GM12874 (cell line): Measurements from ENCODE around the gene RSPH1.

Source experiments
- TF ChIP-seq, protein P1 (sequence below): IDR thresholded peaks from 2 replicates; pipeline ENCODE4 v1.5.1; 2011; ENCODE audit warnings: low read depth, mild to moderate bottlenecking, control low read depth, low read length, moderate library complexity; ENCODE audit not compliant: insufficient read depth

The RSPH1 gene

DNA sequence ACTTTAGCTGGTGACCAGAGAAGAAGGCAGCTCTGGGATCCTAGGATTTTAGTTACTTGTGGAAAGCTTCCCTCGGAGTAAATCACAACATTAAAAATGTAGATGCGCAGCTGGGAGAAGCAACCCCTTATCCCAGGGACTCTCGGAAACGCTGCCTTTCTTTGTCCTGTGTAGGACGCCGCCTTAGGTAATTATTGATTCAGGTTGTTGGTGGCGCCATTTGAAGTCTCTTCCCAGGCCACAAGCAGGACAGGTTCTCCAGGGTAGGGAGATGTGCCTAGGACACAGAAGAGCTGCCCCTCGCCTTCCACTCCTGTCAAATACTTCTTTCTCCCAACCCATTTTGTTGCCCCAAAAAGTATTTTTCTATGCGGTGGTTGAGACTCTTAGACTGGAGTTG lies 27.9 kb upstream of the RSPH1 start:
- TF ChIP-seq, protein P1, sequence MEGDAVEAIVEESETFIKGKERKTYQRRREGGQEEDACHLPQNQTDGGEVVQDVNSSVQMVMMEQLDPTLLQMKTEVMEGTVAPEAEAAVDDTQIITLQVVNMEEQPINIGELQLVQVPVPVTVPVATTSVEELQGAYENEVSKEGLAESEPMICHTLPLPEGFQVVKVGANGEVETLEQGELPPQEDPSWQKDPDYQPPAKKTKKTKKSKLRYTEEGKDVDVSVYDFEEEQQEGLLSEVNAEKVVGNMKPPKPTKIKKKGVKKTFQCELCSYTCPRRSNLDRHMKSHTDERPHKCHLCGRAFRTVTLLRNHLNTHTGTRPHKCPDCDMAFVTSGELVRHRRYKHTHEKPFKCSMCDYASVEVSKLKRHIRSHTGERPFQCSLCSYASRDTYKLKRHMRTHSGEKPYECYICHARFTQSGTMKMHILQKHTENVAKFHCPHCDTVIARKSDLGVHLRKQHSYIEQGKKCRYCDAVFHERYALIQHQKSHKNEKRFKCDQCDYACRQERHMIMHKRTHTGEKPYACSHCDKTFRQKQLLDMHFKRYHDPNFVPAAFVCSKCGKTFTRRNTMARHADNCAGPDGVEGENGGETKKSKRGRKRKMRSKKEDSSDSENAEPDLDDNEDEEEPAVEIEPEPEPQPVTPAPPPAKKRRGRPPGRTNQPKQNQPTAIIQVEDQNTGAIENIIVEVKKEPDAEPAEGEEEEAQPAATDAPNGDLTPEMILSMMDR: no peak

DNA sequence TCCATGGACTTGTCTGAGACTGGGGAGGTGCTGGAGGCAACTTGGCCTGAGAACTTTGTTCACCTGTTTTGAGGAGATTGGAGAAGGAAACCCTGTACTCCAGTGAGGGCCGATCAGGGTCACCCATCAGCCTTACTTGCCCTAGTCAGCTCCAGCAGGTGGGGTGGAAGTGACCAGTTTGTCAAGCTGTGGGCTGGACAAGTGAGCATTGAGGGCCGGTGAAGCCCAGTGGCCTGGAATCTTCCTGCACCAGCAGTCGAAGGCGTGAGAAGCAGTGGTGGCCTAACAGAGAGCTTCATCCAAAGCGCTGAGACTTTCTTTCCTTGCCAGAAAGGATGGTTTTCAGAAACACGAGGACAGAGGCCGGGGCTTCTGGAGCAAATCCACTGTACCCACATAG lies 27.2 kb upstream of the RSPH1 start:
- TF ChIP-seq, protein P1: no peak

DNA sequence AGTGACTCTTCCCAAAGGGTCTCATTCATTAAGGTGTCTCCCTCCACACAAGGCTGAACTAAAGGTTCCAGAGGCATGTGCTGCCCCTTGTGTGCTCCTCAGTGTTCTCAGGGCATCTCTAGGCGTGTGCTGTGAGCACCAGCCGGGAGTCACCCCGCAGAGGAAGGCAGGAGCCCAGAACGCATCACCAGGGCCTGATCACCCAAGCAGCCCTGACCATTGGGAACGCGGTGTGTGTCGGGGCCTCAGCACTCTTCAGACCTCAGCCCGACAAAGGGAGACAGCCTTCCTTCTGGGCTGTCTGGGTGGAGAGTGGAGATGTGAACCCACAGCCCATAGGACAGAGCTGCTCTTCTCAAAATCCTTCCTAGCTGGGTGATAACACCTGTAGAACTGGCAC lies 26.7 kb upstream of the RSPH1 start:
- TF ChIP-seq, protein P1: no peak

DNA sequence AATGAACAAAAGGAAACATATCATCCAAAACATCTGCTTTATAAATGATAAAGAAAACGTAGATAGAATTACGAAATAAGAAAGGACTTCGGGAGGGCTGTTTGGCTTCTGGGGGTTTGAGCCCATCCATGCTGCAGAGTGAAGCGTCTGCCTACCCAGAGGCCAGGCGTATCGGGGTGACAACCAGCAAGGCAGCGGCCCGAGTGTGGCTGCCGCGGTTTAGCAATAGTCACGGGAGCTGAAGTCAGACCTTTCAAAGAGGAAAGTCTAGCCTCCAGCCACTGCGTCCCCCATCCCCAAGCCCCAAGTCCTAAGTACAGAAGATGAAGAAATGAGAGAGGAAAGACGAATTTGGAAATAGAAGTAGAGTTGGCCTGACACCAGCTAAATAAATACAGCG lies 26.2 kb upstream of the RSPH1 start:
- TF ChIP-seq, protein P1: no peak

DNA sequence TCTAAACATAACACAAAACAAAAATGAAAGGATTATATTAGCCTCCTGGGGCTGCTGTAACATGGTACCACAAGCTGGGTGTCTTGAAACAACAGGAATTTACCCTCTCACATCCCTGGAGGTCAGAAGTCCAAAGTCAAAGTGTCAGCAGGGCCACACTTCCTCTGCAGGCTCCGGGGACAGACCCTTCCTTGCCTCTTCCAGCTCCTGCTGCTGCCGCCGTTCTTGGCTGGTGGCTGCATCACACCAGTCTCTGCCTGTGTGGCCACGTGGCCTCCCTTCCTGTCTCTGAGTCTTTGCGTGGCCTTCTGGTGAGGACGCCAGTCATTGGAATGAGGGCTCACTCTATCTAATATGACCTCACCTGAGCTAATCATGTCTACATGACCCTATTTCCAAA lies 25.8 kb upstream of the RSPH1 start:
- TF ChIP-seq, protein P1: no peak

DNA sequence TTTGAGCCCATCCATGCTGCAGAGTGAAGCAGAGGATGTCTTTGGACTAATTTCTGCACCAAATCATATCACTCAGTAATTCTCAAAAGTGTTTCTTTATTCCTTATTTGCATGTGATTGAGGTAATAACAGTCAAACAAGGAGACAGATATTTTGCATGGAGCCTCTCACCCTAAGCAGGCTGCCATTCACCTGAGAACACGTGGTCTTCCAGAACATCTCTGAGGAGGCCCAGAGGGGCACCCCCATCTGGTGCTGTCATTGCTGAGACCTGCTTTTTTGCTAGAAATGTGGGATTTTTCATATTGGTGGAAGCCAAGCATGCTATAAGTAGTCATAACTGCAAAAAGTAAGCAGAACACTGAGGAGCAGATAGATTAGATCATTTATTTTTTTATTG lies 25.4 kb upstream of the RSPH1 start:
- TF ChIP-seq, protein P1: no peak

DNA sequence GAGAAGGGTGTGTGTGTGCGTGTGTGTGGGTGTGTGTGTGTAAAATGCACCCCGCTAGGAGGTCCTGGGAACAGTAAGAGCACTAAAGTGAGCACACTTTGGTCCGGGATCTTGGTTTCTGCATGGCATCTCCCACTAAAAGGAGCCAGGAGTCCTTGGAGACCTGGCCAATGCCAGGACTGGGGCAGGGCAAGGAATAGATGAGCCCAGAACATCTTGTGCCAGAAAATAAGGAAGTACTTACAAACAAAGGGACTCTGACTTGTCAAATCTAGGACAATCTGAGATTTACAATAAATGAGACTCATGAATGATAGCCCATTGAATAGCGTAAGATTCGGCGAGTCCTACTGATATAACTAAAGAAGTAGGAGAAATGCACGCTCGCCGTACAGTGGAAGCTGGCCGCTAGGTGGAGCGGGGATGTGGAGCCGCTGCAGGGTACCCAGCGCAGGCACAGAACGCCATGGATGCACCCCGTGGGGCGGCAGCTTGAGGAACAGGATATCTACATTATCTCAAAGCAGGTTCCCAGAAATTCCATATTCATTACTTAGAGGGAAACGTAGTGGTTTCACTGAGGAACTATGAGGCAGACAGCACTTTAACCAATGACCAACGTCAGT lies 24.7 kb upstream of the RSPH1 start:
- TF ChIP-seq, protein P1: no peak
